HCT116 (cell line): ENCODE data around the gene CNPPD1. TPM values are rescaled to one million over a fixed set of nuclear protein-coding genes. Genes with fewer than 3 reads are reported as not detected.

Source experiments
- ATAC-seq: fragments of 200-7000 bp; cut with Tn5 transposase; 2 replicates; pipeline ENCODE4 v1.9.1; 2020; ENCODE audit warnings: mild to moderate bottlenecking, moderate library complexity
- BruUV-seq: library from RNA; stranded (reverse); fragments of 400-500 nt; replicated peaks from 2 replicates; lab custom pipeline; 2021; lab: Mats Ljungman, UMichigan
- CTCF ChIA-PET: fragments of 300-600 bp; sonication (Branson Sonifier 250); formaldehyde crosslinking; loops from one replicate; lab custom pipeline; 2021; ENCODE audit warnings: antibody characterized with exemption; lab: Charles Lee
- POLR2A ChIA-PET: fragments of 300-600, 350-600 bp; sonication (Branson Sonifier 250); formaldehyde crosslinking; loops from one replicate; lab custom pipeline; 2021; ENCODE audit warnings: antibody characterized with exemption; lab: Charles Lee
- RAD21 ChIA-PET, 2 experiments: fragments of 300-600 bp; sonication (Branson Sonifier 250); formaldehyde crosslinking; loops; one replicate each; lab custom pipeline; 2023; ENCODE audit warnings: low total read pairs in 2 of 2; ENCODE audit not compliant: uncharacterized antibody in 2 of 2, unreplicated experiment in 2 of 2, low non-redundant PET in 1 of 2; lab: Charles Lee
- DNase-seq: peaks from one replicate; pipeline ENCODE4 v3.0.0-alpha.2; 2010; ENCODE audit warnings: low read depth, low spot score
- H2AFZ ChIP-seq: fragments of 200-600 bp; shearing (Covaris generic), sonication (generic); 2 replicates; pipeline ENCODE4 v1.6.1; 2017; ENCODE audit warnings: low read depth, mixed run types, mixed read lengths, antibody characterized with exemption, low read length; ENCODE audit not compliant: poor library complexity, severe bottlenecking
- H3K27ac ChIP-seq: 2 replicates; pipeline ENCODE4 v1.5.1; 2012; ENCODE audit warnings: low read depth, low read length
- H3K27me3 ChIP-seq: fragments of 200-600 bp; sonication (generic); 2 replicates; pipeline ENCODE4 v1.6.1; 2016; ENCODE audit warnings: mixed run types, low read length, mixed read lengths; ENCODE audit not compliant: insufficient read depth
- H3K36me3 ChIP-seq, 2 experiments: fragments of 200-500 bp in 1 of 2; fragments of 200-600 bp in 1 of 2; sonication (Bioruptor generic) in 1 of 2; sonication (generic) in 1 of 2; 2 replicates each; pipeline versions ENCODE4 v1.5.1 to v1.6.1; 2014 to 2016; ENCODE audit warnings: low read length in 2 of 2, inconsistent platforms in 1 of 2, mixed read lengths in 1 of 2, mixed run types in 1 of 2; ENCODE audit not compliant: insufficient read depth in 2 of 2, control insufficient read depth in 1 of 2
- H3K4me1 ChIP-seq, 2 experiments: fragments of 200-600 bp in 1 of 2; sonication (generic) in 1 of 2; 2 replicates each; pipeline versions ENCODE4 v1.5.1 to v1.6.1; 2012 to 2017; ENCODE audit warnings: low read length in 2 of 2, inconsistent platforms in 1 of 2, mild to moderate bottlenecking in 1 of 2, mixed read lengths in 1 of 2, mixed run types in 1 of 2, moderate library complexity in 1 of 2; ENCODE audit not compliant: insufficient read depth in 2 of 2, control insufficient read depth in 1 of 2
- H3K4me2 ChIP-seq: fragments of 200-600 bp; sonication (generic); 2 replicates; pipeline ENCODE4 v1.6.1; 2017; ENCODE audit warnings: mixed run types, low read length, mixed read lengths
- H3K4me3 ChIP-seq, 2 experiments: fragments of 200-600 bp in 1 of 2; sonication (generic) in 1 of 2; replicated peaks in 1 of 2; 2 replicates each; pipeline ENCODE4 v1.5.1; 2011 to 2016; ENCODE audit warnings: low read length in 2 of 2, control low read depth in 1 of 2, low read depth in 1 of 2, mild to moderate bottlenecking in 1 of 2, mixed read lengths in 1 of 2, mixed run types in 1 of 2
- H3K79me2 ChIP-seq: fragments of 200-600 bp; sonication (generic); 2 replicates; pipeline ENCODE4 v1.6.1; 2017; ENCODE audit warnings: mild to moderate bottlenecking, mixed run types, low read length, moderate library complexity, mixed read lengths; ENCODE audit not compliant: insufficient read depth
- H3K9ac ChIP-seq: fragments of 200-600 bp; sonication (generic); 2 replicates; pipeline ENCODE4 v1.6.1; 2016; ENCODE audit warnings: low read length, mixed read lengths
- H3K9me2 ChIP-seq: fragments of 200-600 bp; sonication (generic), shearing (Covaris generic); 2 replicates; pipeline ENCODE4 v1.6.1; 2017; ENCODE audit warnings: mixed run types, mild to moderate bottlenecking, moderate library complexity; ENCODE audit not compliant: insufficient read depth
- H3K9me3 ChIP-seq, 2 experiments: fragments of 200-500 bp in 1 of 2; fragments of 200-600 bp in 1 of 2; sonication (Bioruptor generic) in 1 of 2; sonication (generic) in 1 of 2; 2 replicates each; pipeline ENCODE4 v1.6.1; 2014 to 2017; ENCODE audit warnings: low read length in 2 of 2, mixed read lengths in 2 of 2, inconsistent platforms in 1 of 2, low read depth in 1 of 2, mild to moderate bottlenecking in 1 of 2, mixed run types in 1 of 2, moderate library complexity in 1 of 2; ENCODE audit not compliant: control insufficient read depth in 1 of 2, insufficient read depth in 1 of 2
- H4K20me1 ChIP-seq: fragments of 200-600 bp; sonication (generic), shearing (Covaris generic); 2 replicates; pipeline ENCODE4 v1.6.1; 2017; ENCODE audit warnings: mixed run types, mild to moderate bottlenecking, moderate library complexity; ENCODE audit not compliant: insufficient read depth
- CBX3 ChIP-seq: IDR thresholded peaks from 2 replicates; pipeline ENCODE4 v1.6.1; 2012; ENCODE audit warnings: low read depth
- MAX ChIP-seq: IDR thresholded peaks from 2 replicates; pipeline ENCODE4 v1.6.1; 2012
- POLR2A ChIP-seq: IDR thresholded peaks from 2 replicates; pipeline ENCODE4 v1.7.0; 2011; ENCODE audit warnings: borderline replicate concordance; ENCODE audit not compliant: insufficient read depth, insufficient read length; ENCODE audit errors: extremely low read depth
- POLR2AphosphoS5 ChIP-seq: IDR thresholded peaks from 2 replicates; pipeline ENCODE4 v1.6.1; 2011; ENCODE audit warnings: mild to moderate bottlenecking, low read depth, low read length, moderate library complexity
- SIN3A ChIP-seq: IDR thresholded peaks from 2 replicates; pipeline ENCODE4 v1.6.1; 2012; ENCODE audit warnings: low read depth
- SP1 ChIP-seq: IDR thresholded peaks from 2 replicates; pipeline ENCODE4 v1.6.1; 2012; ENCODE audit warnings: low read depth
- TCF7L2 ChIP-seq: IDR thresholded peaks from 2 replicates; pipeline ENCODE4 v1.7.0; 2011; ENCODE audit warnings: borderline replicate concordance, inconsistent platforms; ENCODE audit not compliant: insufficient read depth, insufficient read length; ENCODE audit errors: extremely low read depth
- intact Hi-C: fragments of 100-400 bp; cut with micrococcal nuclease; formaldehyde crosslinking; loops from 2 replicates; pipeline ENCODE4 v1.10.0; 2022
- total RNA-seq: library from RNA; stranded (reverse); gene quantifications from one replicate; pipeline ENCODE4 v1.2.1, GENCODE V29; 2021; ENCODE audit not compliant: unreplicated experiment
- TF ChIP-seq, protein P1 (sequence below): IDR thresholded peaks from 2 replicates; pipeline ENCODE4 v1.6.1; 2012; ENCODE audit warnings: low read depth
- TF ChIP-seq, protein P2 (sequence below): IDR thresholded peaks from 2 replicates; pipeline ENCODE4 v1.6.1; 2012

Gene CNPPD1
- total RNA-seq, 1 experiment from 2014 or later: 41.9 TPM

GRCh38 chr2:219206328-219207133 lies 29.8 kb upstream of the CNPPD1 start, which contains the start of gene ZFAND2B:
Gene ZFAND2B, plus strand, starts transcription at chr2:219206782. Its CDS starts 206 bp downstream, at chr2:219206988.
- CTCF ChIA-PET: interaction anchor here (1.1 to 1.7 kb wide), 4 partner anchors 9 to 88 kb away, joined by 3 to 6 read pairs (median 4); partner anchors contain the start of gene ABCB6
- Histone ChIP-seq H3K9me2 (no peaks in the 10 kb centered on the region), H3K27me3 (no peaks in the 10 kb centered on the region), H3K36me3 (peaks cover 10 to 13% of the 10 kb centered on the region in 2 experiments; a peak in 3 of 4 replicates), H3K4me3 (peak within 1 kb of the TSS; percentile 67), H3K4me2 (peak within 1 kb of the TSS; percentile 94), H4K20me1 (no peaks in the 10 kb centered on the region), H3K9me3 (peaks cover 0 to 9% of the 10 kb centered on the region in 2 experiments; a peak in 2 of 4 replicates), H3K9ac (peak within 1 kb of the TSS; percentile 77), H3K4me1 (peaks cover 11 to 17% of the 10 kb centered on the region in 2 experiments), H3K27ac (peak within 1 kb of the TSS; percentile 68), H3K79me2 (no peaks in the 10 kb centered on the region)
- TSS peak; percentile 92 for BruUV-seq
- RAD21 ChIA-PET: interaction anchor here in 1 of 2 experiments (0.6 kb wide), 1 partner anchor 9 kb away, joined by 9 read pairs; no protein-coding TSS in a partner anchor
- intact Hi-C loops: loop anchor here (2.0 kb wide), 1 partner anchor 30 kb away; the partner anchor contains the start of gene CNPPD1
- DNase-seq: peak; percentile 78
- ATAC-seq: peak; percentile 97
- POLR2A ChIA-PET: interaction anchor here (0.8 to 2.2 kb wide), 6 partner anchors 10 to 43 kb away, joined by 3 to 18 read pairs (median 4); partner anchors contain the start of genes ANKZF1, ATG9A and CNPPD1
- TF ChIP-seq MAX (peak; percentile 70), POLR2AphosphoS5 (peak; percentile 99), SIN3A (peak; percentile 93), TCF7L2 (peak; percentile 35), POLR2A (peak; percentile 94), CBX3 (no peak), SP1 (peak; percentile 50)
- TF ChIP-seq, protein P1, sequence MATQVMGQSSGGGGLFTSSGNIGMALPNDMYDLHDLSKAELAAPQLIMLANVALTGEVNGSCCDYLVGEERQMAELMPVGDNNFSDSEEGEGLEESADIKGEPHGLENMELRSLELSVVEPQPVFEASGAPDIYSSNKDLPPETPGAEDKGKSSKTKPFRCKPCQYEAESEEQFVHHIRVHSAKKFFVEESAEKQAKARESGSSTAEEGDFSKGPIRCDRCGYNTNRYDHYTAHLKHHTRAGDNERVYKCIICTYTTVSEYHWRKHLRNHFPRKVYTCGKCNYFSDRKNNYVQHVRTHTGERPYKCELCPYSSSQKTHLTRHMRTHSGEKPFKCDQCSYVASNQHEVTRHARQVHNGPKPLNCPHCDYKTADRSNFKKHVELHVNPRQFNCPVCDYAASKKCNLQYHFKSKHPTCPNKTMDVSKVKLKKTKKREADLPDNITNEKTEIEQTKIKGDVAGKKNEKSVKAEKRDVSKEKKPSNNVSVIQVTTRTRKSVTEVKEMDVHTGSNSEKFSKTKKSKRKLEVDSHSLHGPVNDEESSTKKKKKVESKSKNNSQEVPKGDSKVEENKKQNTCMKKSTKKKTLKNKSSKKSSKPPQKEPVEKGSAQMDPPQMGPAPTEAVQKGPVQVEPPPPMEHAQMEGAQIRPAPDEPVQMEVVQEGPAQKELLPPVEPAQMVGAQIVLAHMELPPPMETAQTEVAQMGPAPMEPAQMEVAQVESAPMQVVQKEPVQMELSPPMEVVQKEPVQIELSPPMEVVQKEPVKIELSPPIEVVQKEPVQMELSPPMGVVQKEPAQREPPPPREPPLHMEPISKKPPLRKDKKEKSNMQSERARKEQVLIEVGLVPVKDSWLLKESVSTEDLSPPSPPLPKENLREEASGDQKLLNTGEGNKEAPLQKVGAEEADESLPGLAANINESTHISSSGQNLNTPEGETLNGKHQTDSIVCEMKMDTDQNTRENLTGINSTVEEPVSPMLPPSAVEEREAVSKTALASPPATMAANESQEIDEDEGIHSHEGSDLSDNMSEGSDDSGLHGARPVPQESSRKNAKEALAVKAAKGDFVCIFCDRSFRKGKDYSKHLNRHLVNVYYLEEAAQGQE: no peak
- TF ChIP-seq, protein P2, sequence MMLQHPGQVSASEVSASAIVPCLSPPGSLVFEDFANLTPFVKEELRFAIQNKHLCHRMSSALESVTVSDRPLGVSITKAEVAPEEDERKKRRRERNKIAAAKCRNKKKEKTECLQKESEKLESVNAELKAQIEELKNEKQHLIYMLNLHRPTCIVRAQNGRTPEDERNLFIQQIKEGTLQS: no peak
- TF ChIP-seq, all 23 proteins: peak for 6
- no peak within 1 kb of the TSS for H2AFZ ChIP-seq
